Endothelial cell of umbilical vein (primary cell): ENCODE data around the gene PTPRO. TPM values are rescaled to one million over a fixed set of nuclear protein-coding genes. Genes with fewer than 3 reads are reported as not detected.

Source experiments
- BruUV-seq: library from RNA; stranded (reverse); fragments of 400-500 nt; replicated peaks from 2 replicates; lab custom pipeline; 2021; lab: Mats Ljungman, UMichigan
- CTCF ChIA-PET: fragments of 300-600, 350-600 bp; sonication (Branson Sonifier 250); formaldehyde crosslinking; loops from one replicate; lab custom pipeline; 2021; ENCODE audit warnings: antibody characterized with exemption, inconsistent platforms; lab: Charles Lee
- POLR2A ChIA-PET: fragments of 300-600, 350-600 bp; sonication (Branson Sonifier 250); formaldehyde crosslinking; loops from one replicate; lab custom pipeline; 2021; ENCODE audit warnings: antibody characterized with exemption, inconsistent platforms; lab: Charles Lee
- DNase-seq: peaks from one replicate; pipeline ENCODE4 v3.0.0-alpha.2; 2011; ENCODE audit warnings: low read depth, low spot score
- FAIRE-seq: peaks from 2 replicates; lab custom pipeline; 2011; peaks lifted over from hg19 to GRCh38; lab: Jason Lieb, UNC
- H2AFZ ChIP-seq: 2 replicates; pipeline ENCODE4 v1.6.0; 2012; ENCODE audit warnings: low read depth, low read length, control low read depth, inconsistent platforms
- H3K27ac ChIP-seq: 2 replicates; pipeline ENCODE4 v1.5.1; 2011; ENCODE audit warnings: low read depth, mild to moderate bottlenecking, control low read depth, low read length, moderate library complexity; ENCODE audit not compliant: insufficient read depth
- H3K27me3 ChIP-seq, 2 experiments: 2 replicates each; pipeline versions ENCODE4 v1.6.0 to v1.6.1; 2011; ENCODE audit warnings: low read length in 2 of 2, mixed read lengths in 1 of 2; ENCODE audit not compliant: control insufficient read depth in 2 of 2, insufficient read depth in 2 of 2
- H3K36me3 ChIP-seq, 2 experiments: 2 replicates in 1 of 2; 3 replicates in 1 of 2; pipeline ENCODE4 v1.5.1; 2011; ENCODE audit warnings: low read length in 2 of 2, mild to moderate bottlenecking in 1 of 2, moderate library complexity in 1 of 2; ENCODE audit not compliant: control insufficient read depth in 2 of 2, insufficient read depth in 2 of 2; ENCODE audit errors: extremely low read depth in 1 of 2
- H3K4me1 ChIP-seq: 3 replicates; pipeline ENCODE4 v1.5.1; 2011; ENCODE audit warnings: mild to moderate bottlenecking, low read length; ENCODE audit not compliant: control insufficient read depth, insufficient read depth; ENCODE audit errors: extremely low read depth
- H3K4me2 ChIP-seq: 2 replicates; pipeline ENCODE4 v1.6.1; 2011; ENCODE audit warnings: low read length, control low read depth, mixed read lengths; ENCODE audit not compliant: insufficient read depth
- H3K4me3 ChIP-seq, 3 experiments: fragments of 200-600 bp in 1 of 3; sonication (generic), shearing (Covaris generic) in 1 of 3; replicated peaks in 1 of 3; 2 replicates each; pipeline ENCODE4 v1.5.1; 2011 to 2016; ENCODE audit warnings: control low read depth in 3 of 3, low read length in 3 of 3, mild to moderate bottlenecking in 2 of 3, inconsistent platforms in 1 of 3, low read depth in 1 of 3, moderate library complexity in 1 of 3; ENCODE audit not compliant: insufficient read depth in 1 of 3
- H3K79me2 ChIP-seq: 2 replicates; pipeline ENCODE4 v1.6.0; 2012; ENCODE audit warnings: low read length, inconsistent platforms; ENCODE audit not compliant: control insufficient read depth, insufficient read depth
- H3K9ac ChIP-seq: replicated peaks from 2 replicates; pipeline ENCODE3; 2011; ENCODE audit warnings: low read length, control low read depth; ENCODE audit not compliant: insufficient read depth; ENCODE audit errors: extremely low read depth
- H3K9me1 ChIP-seq: replicated peaks from 3 replicates; pipeline ENCODE4 v1.6.0; 2011; ENCODE audit warnings: mild to moderate bottlenecking, low read length; ENCODE audit not compliant: control insufficient read depth, insufficient read depth; ENCODE audit errors: extremely low read depth
- H3K9me3 ChIP-seq: replicated peaks from 2 replicates; pipeline ENCODE4 v1.5.1; 2012; ENCODE audit warnings: low read length, inconsistent platforms; ENCODE audit not compliant: control insufficient read depth, insufficient read depth
- H4K20me1 ChIP-seq: replicated peaks from 2 replicates; pipeline ENCODE3; 2011; ENCODE audit warnings: mild to moderate bottlenecking, low read length; ENCODE audit not compliant: control insufficient read depth, insufficient read depth; ENCODE audit errors: extremely low read depth
- CTCF ChIP-seq, 2 donors: IDR thresholded peaks; 1 replicate in 1 of 2; 2 replicates in 1 of 2; pipeline ENCODE4 v1.5.1; 2011; ENCODE audit warnings: low read length in 2 of 2, mild to moderate bottlenecking in 2 of 2, moderate library complexity in 2 of 2, control low read depth in 1 of 2, inconsistent platforms in 1 of 2, low read depth in 1 of 2; ENCODE audit not compliant: insufficient read depth in 1 of 2; ENCODE audit errors: extremely low read depth in 1 of 2
- EZH2 ChIP-seq: IDR thresholded peaks from 2 replicates; pipeline ENCODE4 v1.6.1; 2012; ENCODE audit warnings: borderline replicate concordance, low read depth, mild to moderate bottlenecking, moderate library complexity, low read length, inconsistent platforms; ENCODE audit not compliant: severe bottlenecking
- FOS ChIP-seq: IDR thresholded peaks from 2 replicates; pipeline ENCODE4 v1.6.1; 2011; ENCODE audit warnings: mild to moderate bottlenecking, low read length, moderate library complexity, borderline replicate concordance; ENCODE audit not compliant: insufficient read depth
- GATA2 ChIP-seq: IDR thresholded peaks from 2 replicates; pipeline ENCODE4 v1.7.0; 2011; ENCODE audit warnings: low read depth, mild to moderate bottlenecking, moderate library complexity, mixed read lengths, low read length; ENCODE audit not compliant: insufficient read length, insufficient read depth
- JUN ChIP-seq: IDR thresholded peaks from 2 replicates; pipeline ENCODE4 v1.6.1; 2011; ENCODE audit warnings: borderline replicate concordance, low read depth; ENCODE audit not compliant: insufficient read length, insufficient read depth
- MAX ChIP-seq: IDR thresholded peaks from 2 replicates; pipeline ENCODE4 v1.6.1; 2011; ENCODE audit not compliant: insufficient read depth, insufficient read length
- MYC ChIP-seq: IDR thresholded peaks from one replicate; pipeline ENCODE4 v1.6.1; 2011; ENCODE audit warnings: mild to moderate bottlenecking, low read depth, low read length
- POLR2A ChIP-seq: IDR thresholded peaks from 2 replicates; pipeline ENCODE4 v1.6.1; 2012; ENCODE audit warnings: low read depth, mild to moderate bottlenecking, control low read depth, low read length
- POLR2AphosphoS5 ChIP-seq: IDR thresholded peaks from 2 replicates; pipeline ENCODE4 v1.6.1; 2012; ENCODE audit warnings: low read depth, mild to moderate bottlenecking, control low read depth, low read length, moderate library complexity; ENCODE audit not compliant: insufficient read depth
- dilution Hi-C: fragments of 300-500 bp; cut with MboI; formaldehyde crosslinking; loops from one replicate; pipeline ENCODE4 v1.15.0; 2019; ENCODE audit warnings: low sequenced_read_pairs; ENCODE audit not compliant: extremely low pct_ligation_motif_present
- intact Hi-C: fragments of 100-400 bp; cut with micrococcal nuclease; formaldehyde crosslinking; loops from one replicate; pipeline ENCODE4 v1.10.0; 2022
- polyA plus RNA-seq, 4 experiments: library from polyadenylated mRNA; depleted of rRNA in 3 of 4; stranded (reverse) in 3 of 4; unstranded in 1 of 4; fragments of >200 nt; gene quantifications; 2 replicates each; pipeline versions ENCODE4 v1.2.1 to v1.2.3, GENCODE V29; 2011 to 2012; ENCODE audit warnings: missing spikeins in 1 of 4
- total RNA-seq: library from RNA; stranded (reverse); gene quantifications from 2 replicates; pipeline ENCODE4 v1.2.3, GENCODE V29; 2021

Gene PTPRO
- total and polyA plus RNA-seq, 2 donors (not counting 3 experiments of a cell fraction or from before 2014, with no cell fraction given): not detected

- dilution Hi-C loops: no loop called here
- CTCF ChIA-PET: no interaction called here
- H3K9me1 ChIP-seq: no peaks in the 10 kb centered on the region
These were observed 106.3 kb downstream of the PTPRO start for GRCh38 chr12:15428632-15429031.

More at GRCh38 chr12:15428632-15429031, 106.3 kb downstream of the PTPRO start:
- Histone ChIP-seq H4K20me1 (no peaks in the 10 kb centered on the region), H3K79me2 (no peaks in the 10 kb centered on the region), H3K27me3 (peaks cover 2 to 4% of the 10 kb centered on the region in 2 experiments), H3K36me3 (no peaks in the 10 kb centered on the region), H3K9me3 (no peaks in the 10 kb centered on the region), H2AFZ (no peak overlapping the region), H3K9ac (no peak overlapping the region), H3K4me1 (no peaks in the 10 kb centered on the region), H3K27ac (no peak overlapping the region), H3K4me3 (no peak overlapping the region), H3K4me2 (no peak overlapping the region)
- POLR2A ChIA-PET: no interaction called here
- no peak for DNase-seq
- intact Hi-C loops: no loop called here
- FAIRE-seq: no peak
- no TSS peak for BruUV-seq
- TF ChIP-seq CTCF (IDR thresholded peaks at IDR 0.05; ENCODE audit: extremely low read depth in 1 of 2, insufficient read depth in 1 of 2, low read depth in 1 of 2, low read length in 2 of 2) (no peak), GATA2 (no peak), JUN (no peak), MYC (no peak), FOS (no peak), POLR2AphosphoS5 (no peak), MAX (no peak), EZH2 (no peak), POLR2A (no peak)
